Left forelimb (tissue), 1 donor: ENCODE measurements around the gene CLPTM1L.
A peak's percentile ranks its signal among the peaks of the same experiment; 100 is the strongest.
"Not testable (repeated sequence)": the region's sequence is repeated elsewhere in the genome, so short reads cannot be mapped to it uniquely, and the experiment has no call there.

Source experiments
- DNase-seq: peaks from one replicate; pipeline ENCODE4 v3.0.0-alpha.2; 2018; ENCODE audit warnings: low spot score

CLPTM1L gene

GRCh38 chr5:1326901-1327756, 17.8 kb downstream of the CLPTM1L start:
- DNase-seq = peak; percentile 5

- DNase-seq = not testable (repeated sequence)
Observed at GRCh38 chr5:1326532-1326875, 18.4 kb downstream of the CLPTM1L start.

- DNase-seq = peak; percentile 49
Observed at GRCh38 chr5:1325870-1326531, 18.9 kb downstream of the CLPTM1L start.

- DNase-seq = peak; percentile 40
Observed at GRCh38 chr5:1325191-1325741, 19.6 kb downstream of the CLPTM1L start.

GRCh38 chr5:1324719-1325190, 20.1 kb downstream of the CLPTM1L start:
- DNase-seq = peak; percentile 40

- DNase-seq = peak; percentile 44
Observed at GRCh38 chr5:1324301-1324700, 20.6 kb downstream of the CLPTM1L start.

- peak; percentile 42 for DNase-seq
Observed at GRCh38 chr5:1323803-1324173, 21.1 kb downstream of the CLPTM1L start.

GRCh38 chr5:1322955-1323802, 21.7 kb downstream of the CLPTM1L start:
- peak; percentile 62 for DNase-seq

- peak; percentile 59 for DNase-seq
Observed at GRCh38 chr5:1322036-1322900, 22.6 kb downstream of the CLPTM1L start.

- peak; percentile 44 for DNase-seq
Observed at GRCh38 chr5:1321576-1321975, 23.3 kb downstream of the CLPTM1L start.

- peak; percentile 48 for DNase-seq
Observed at GRCh38 chr5:1320436-1321344, 24.2 kb downstream of the CLPTM1L start.

- DNase-seq = peak; percentile 57
Observed at GRCh38 chr5:1319436-1320256, 25.3 kb downstream of the CLPTM1L start.

GRCh38 chr5:1318659-1319251, 26.1 kb downstream of the CLPTM1L start:
- DNase-seq = peak; percentile 62

GRCh38 chr5:1317921-1318565, 26.9 kb downstream of the CLPTM1L start:
- DNase-seq = peak; percentile 30

GRCh38 chr5:1316588-1317340, 28.1 kb downstream of the CLPTM1L start:
- peak; percentile 58 for DNase-seq

- peak; percentile 65 for DNase-seq
Observed at GRCh38 chr5:1315709-1316587, 29.0 kb downstream of the CLPTM1L start.
